ENCODE data around the gene COL20A1.
"Not testable (repeated sequence)": the region's sequence is repeated elsewhere in the genome, so short reads cannot be mapped to it uniquely, and the experiment has no call there.

COL20A1 gene

DNA sequence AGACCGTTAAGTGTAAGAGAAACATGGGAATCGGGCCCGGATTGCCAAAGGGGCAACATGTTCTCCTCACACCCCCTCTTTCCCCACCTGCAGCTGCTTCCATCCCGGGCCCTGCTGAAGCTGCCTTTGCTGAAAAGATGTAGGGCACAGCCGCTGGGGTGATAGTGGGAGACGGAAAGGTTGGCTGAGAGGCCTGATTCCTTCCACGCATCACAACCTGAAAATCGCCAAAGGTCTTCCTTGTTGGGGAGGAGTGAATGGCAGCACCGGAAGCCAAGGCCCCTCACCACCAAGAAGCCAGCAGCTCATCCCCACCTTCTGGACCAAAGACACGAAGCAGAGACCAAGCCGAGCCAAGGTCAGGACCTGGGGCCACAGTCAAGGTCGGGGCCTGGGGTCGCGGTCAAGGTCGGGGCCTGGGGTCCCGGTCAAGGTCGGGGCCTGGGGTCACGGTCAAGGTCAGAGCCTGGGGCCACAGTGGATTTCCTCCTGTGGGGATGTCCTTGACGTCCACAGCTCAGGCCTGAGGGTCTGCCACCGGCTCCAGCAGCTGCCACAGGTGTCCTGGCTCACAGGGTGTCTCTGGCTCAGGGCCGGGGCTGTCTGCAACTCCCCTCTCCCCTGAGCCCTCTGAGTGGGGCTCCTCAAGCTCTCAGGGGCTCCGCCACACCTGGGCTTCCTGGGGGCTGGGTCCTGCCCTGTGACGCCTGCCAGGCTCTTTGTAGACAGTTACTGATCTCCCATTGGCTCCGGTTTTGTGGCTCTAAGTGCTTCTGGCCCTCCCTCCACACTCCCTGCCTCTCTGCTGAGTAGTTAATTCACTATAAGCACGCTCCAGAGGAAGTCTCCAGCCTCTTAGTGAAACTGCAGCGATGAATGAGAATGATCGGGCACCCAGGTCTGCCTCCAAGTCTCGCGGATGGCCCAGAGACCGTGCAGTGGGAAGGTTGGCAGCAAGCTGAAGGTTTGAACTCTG, 73.7 kb downstream of the COL20A1 start:
- DNase-seq: no peak

DNA sequence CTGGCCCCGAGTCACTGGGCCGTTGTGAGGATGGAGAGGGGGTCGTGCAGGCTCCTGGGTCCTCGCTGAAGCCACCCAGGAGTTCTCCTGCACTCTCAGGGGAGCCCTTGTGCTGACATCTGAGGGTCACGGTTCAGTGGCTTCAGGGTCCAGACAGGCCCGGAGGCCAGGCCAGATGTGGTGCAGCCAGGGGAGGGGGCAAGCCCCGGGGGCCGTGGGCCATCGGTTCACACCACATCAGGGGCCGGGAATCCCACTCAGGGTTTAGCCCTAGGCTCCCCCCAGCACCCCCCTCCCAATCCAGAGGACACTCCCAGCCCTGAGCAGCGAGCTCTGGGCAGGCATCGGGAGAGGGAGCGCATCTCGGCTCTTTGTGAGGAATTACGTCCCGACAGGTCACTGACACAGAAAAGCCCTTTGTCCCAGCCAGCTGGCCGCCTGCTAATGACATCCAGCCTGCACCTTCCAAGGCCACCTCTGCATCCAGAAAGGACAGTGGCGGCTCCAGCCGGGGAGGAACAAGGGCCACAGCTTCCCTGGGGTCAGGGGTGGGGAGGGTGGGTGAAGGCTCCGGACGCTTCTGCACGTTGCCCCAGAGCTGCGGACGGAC, 74.6 kb downstream of the COL20A1 start:
- no peak for DNase-seq

DNA sequence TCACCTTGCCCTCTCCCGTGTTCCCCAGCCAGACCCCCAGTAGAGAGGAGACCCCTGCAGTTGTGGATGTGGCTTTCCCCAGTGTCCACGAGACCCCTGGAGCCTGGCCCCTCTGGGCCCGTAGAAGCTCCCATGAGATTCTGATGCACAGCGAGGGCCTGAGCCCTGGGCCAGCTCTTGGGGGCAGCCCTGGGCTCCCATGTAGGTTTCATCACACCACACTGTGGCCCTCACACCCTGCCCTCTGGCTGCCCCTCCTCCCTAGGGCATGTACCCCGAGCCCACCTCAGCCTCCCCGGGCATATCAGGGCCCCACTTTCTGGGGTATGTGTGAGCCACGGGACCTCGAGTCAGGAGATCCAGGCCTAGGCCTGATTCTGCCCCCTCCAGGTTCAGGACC, 75.2 kb downstream of the COL20A1 start:
- no peak for DNase-seq

DNA sequence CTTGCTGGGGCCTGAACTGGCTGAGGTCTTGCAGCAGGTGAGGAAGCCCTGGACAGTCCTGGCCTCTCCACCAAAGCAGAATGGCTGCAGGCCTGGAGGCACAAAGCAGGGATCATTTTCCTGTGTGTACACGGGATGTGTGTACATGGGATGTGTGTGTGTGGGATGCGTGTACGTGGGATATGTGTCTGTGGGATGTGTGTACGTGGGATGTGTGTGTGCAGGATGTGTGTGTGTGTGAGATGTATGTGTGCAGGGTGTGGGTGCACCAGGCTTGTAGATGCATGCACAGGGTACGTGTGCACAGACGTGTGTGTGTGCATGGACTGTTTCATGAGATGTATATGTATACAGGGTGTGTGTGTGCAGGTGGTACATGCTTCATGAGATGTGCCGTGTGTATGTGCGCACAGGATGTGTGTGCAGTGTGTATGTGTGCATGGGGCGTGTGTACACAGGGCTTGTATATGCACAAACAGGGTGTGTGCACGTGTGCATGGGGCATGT, 76.1 kb downstream of the COL20A1 start:
- no peak for DNase-seq

DNA sequence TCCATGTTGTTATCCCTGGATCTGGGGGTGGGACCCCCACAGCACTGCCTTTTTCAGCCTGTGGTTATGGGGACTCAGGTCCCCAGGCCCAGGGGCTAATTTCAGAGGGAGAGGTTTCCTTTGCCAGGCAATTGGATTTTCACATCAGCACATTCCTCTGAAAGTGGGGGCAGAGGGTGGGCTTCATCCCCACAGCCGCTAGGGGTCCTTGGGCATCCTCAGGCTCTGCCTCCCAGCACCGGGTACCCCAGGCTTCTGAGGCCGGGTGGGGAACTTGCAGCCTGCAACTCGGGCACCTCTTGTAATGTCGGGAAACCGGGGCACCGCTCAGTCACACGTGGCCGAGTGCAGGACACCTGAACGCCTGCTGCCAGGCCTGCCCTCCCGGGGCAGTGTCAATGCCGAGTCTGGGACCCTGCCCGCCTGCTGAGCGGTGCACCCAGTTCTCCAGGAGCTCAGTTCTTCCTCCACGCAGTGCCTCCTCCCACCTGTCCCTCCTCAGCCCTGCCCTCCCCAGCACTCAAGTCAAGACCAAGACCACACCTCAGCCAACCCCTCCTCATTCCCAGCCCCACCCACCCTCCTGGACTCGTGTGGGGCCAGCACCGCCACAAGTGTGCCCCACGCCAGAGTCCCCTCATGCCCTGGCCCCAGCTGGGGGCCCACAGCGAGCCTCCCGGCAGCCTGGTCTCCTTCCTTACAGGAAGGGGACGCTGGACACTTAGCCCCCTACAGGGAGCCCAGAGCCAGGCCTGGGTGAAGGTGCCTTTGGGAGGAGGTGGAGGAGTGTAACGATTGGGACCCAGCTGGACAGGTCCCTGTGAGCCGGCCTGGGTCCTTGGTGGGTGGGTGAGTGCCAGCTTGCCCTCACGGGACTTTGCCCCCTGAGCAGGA, 77.0 kb downstream of the COL20A1 start:
- DNase-seq: no peak

DNA sequence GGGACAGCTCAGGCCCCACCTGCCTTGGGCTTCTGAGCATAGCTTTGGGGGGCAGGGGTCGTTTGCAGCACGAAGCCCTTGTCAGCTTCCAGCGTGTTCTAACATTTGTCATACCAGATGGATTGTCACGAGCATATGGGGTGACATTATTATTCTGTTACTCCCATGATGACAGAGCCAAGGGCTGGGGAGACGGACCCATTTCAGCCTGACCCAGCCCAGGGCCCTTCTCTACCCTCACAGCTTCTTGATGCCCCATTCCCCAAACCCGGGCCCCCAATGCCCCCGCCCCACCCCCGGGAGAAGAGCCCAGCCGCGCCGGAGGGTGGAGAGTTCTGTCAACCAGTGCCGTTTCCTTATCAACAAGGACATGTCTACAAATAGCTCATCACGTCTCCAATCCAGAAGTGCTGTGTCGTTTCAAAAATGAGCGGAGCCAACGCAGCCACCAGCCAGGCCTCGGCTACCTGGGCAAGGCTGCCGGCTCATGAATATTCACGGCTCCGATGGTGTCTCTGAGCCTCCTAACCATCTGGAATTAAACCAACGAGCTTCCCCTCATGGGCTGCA, 77.7 kb downstream of the COL20A1 start:
- DNase-seq: no peak

DNA sequence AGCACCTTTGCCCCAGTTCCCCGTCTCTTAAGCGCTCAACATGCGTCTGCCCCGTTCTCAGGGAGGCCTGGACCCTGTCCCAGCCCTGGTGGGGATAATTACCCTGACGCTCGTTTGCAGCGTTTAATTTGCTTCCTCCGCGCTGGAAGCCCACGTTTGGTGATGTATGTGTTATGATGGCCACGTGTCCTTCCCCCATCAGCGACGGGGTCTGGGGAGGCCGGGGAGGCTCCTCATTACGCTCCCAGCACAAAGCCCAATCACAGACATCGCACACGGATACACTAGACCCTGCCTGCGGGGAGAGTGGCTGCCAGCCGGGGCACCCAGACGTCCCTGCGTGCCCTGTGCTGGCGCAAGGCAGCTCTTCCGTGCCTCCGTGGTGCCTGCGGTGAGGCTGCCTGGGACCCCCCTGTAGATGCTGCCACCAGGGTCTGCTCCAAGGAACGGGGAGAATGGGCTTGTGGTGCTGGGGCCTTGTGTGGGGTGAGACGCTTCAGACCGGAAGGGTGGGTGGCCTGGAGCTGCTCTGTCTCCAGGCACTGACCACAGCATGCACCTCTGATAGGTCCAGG, 78.4 kb downstream of the COL20A1 start:
- no peak for DNase-seq

DNA sequence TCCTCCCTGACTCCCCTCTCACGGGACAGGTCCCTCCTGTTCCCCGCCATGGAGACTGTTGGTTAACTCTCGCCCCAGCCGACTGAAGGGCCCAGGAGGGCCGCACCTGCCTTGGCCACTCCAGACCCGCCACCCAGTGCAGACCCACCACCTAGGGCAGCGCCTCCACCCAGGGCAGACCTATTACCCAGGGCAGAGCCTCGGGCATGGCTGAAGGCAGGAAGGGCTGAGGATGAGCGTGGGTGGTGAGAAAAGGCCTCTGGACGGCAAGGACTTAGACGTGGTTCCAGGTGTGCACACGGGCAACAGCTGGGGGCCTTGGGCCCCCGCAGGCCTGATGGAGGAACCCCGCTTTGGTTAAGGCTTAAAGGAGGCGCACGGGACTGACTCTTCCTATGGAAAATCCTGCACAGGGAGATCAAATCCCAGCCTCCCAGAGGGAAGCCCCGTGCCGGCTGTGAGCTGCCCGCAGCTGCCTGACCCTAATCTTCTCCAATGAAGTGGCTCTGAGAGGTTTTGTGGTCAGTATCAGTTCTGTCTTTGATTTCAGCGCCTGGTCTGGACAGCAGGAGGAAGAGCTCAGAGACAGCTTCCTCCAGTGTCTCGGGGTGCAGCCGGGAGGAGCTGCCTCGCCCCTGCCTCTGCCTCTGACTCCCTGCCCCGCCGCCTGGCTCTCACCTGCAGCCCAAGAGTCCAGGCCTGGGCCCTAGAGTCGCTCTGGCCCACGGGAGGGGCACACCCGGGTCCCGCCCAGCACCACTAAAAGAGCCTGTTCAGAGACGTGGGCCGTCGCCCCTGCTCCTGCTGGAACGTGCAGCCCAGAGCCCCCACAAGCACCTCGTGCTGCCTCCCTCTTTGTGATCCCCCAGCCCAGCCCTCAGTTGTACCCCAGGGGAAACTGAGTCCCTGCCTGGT, 80.2 kb downstream of the COL20A1 start:
- DNase-seq: no peak

DNA sequence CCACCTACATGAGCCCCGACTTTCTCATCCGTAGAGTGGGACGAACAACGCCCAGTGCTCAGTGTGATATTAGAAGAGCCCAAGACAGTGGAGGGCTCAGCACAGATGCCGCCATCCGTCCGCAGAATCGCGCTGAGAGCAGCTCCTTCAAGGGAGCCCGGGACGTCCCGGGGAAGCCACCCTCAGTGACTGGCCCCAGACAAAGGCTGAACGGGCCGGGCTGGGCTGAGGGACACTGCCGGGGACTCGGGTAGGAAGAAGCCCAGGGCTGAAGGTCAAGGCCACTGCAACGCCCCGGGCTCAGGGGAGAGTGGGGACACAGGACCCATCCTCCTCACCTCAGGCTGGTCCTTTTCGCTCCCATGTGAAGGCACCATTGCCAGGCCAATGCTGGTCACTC, 81.0 kb downstream of the COL20A1 start:
- DNase-seq: no peak

DNA sequence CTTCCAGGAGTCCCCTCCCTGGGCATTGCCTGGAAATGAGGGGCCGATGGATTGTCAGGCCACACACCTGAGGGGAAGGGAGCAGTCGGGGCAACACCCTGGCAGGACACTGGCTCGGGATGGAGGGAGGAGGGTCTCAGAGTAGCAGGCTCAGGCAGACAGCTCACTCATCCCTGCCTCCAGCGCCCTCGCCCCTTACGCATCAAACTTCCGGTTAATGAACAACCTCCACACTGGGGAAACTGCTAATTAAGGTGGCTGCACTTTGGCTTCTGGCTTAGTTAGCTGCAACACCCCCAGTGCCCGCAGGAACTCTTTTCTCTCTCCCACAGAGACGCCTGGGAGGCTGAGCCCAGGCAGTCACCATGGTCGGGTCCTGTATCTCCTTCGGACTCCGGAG, 81.5 kb downstream of the COL20A1 start:
- no peak for DNase-seq

DNA sequence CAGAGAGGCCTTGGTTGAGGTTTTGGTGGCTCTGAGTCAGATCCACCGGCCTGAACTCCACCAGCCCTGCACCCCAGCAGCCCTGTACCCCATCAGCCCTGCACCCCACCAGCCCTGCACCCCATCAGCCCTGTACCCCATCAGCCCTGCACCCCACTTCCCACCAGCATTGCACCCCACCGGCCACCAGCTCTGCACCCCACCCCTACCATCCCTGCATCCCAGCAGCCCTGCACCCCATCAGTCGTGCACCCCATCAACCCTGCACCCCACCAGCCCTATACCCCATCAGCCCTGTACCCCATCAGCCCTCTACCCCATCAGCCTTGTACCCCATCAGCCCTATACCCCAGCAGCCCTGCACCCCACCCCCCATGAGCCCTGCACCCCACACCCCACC, 82.5 kb downstream of the COL20A1 start:
- DNase-seq: no peak

DNA sequence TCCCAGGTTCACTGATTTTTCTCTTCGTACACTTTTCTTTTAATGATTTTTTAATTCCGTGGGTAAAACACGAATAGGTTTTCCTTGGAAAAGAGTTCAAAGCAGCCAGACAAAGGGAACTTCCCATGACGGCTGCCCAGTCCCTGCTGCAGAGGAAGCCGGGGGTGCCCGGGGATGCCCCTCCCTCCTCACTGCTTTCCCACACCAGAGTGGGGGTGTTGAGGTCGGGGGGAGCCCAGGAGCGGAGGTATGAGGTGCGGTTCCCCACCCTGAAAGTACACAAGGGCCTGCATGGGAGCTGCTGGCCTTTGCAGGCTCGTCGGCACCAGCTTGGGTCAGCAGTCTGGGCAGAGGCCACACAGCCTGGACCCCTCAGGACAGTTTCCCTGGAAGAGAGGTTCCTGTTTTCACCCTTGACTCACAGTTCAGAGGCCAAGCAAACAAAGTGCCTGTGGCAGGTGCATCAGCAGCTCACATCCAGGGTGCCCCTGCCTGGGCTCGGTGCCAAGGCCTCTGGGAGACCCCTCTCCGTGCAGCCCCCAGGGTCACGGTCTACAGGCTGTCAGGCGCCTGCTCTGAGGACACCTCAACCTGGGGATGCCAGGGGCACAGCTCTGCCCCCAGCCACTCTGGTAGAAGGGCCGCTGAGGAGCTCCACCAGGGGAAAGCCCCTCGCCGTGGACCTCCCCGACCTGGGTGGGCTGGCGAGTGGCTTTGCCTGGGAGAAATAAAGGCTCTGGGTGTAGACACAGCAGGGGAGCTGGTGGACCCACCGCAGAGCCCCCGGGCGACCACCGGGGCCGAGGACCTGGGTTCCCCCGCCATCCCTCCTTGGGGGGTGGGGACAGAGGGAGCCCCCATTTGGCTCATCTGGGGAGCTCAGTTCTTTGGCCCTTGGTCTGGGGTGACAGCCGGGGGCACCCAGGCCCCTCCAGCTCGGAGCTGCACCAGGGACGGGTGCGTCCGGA, 83.6 kb downstream of the COL20A1 start:
- DNase-seq: no peak

DNA sequence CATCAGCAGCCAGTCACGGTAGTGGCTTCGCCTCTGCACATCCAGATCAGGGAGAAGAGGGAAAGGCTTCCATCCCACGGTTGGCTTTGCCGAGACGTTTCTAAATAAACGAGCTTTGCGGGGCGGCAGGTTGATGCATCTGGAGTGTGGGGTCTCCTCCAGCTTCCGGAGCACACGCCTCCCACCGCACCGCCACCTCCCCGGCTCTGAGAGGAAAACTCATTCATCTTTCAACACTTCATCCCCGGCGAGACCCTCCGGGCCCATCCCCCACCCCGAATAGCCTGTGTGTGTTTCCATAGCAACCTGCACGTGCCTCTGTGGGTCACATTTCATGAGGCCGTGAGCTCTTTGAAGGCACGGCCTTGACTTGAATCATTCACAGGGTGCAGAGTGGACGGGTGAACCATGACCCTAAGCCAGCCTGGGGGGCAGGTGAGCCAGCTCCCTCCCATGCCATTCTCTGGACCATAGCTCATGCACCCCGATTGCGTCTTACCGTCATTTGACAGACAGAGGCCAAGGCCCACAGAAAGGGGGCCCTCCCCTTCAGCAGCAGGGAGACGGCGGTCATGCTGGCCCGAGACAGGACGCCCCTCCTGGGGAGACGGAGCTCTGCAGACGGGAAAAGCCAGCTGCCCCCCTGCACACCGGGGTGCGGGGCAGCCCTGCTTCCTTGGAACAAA, 84.4 kb downstream of the COL20A1 start:
- DNase-seq: no peak

DNA sequence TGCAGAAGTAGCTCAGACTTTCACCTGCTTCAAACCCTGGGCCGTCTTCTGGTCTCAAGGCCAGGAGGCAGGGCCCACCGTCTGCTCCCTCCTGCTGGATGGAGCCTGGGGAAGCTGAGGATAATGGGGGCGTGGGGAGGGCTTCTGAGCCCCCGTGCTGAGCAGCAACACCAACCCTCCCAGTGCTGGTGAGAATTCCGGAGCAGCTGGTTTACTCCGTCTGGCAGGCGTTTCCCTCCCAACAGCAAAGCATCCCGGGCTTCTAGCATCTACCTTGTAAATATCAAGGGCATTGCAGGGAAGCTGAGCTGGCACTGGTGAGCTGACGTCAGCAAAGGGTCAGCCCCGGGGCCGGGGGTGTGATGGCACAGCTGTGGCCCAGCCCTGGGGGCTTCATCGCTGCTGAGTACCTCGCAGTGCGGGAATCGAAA, 85.0 kb downstream of the COL20A1 start:
- DNase-seq: no peak

DNA sequence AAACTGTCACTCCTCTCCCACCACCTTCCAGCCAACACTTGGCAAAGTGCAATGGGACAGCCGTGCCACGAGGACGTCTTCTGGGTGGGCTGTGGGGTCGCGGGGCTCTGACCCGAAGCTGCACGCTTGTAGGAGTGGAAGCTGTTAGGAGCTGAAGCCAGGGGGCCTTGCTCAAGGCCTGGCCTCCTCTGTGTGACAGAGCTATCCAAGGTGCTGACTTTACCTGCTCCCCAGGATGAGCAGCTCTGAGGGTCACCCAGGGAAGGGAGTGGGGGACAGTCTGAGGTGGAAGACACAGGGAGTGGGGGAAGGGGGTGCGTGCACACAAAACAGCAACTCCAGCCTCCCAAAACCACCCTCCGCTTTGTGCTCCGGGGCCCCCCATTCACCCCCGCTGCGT, 85.6 kb downstream of the COL20A1 start:
- no peak for DNase-seq

DNA sequence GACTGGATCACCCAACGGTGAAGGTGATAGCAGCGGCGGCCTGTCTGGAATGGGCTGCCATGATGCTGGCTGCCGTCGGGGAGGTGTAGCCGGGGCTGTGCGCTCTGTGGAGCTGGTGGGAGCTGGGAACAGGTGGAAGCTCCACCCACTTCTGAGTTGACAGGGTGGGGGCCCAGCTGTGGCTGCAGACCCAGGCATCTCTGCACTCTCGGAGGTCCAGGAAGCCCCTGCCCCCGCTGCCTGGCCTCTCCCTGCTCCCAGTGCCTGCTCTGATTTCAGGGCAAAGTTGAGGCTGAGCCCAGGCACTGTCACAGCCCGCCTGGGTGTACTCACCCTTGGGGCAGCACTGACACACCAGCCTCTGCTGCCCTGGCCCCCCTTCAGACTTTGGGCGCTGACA, 86.3 kb downstream of the COL20A1 start:
- DNase-seq: no peak

DNA sequence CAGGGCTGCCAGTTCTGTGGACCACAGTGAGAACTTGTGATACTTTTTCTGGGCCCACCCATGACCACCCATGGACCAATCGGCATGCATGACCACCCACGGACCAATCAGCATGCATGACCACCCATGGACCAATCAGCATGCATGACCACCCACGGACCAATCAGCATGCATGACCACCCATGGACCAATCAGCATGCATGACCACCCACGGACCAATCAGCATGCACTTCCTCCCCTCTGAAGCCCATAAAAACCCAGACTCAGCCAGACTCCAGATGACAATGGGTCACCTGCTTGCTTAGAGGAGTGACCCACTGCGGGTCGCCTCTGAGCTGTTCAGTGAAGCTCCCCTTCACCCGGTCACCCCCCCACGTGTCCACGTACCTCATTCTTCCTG, 86.9 kb downstream of the COL20A1 start:
- not testable (repeated sequence) for DNase-seq

DNA sequence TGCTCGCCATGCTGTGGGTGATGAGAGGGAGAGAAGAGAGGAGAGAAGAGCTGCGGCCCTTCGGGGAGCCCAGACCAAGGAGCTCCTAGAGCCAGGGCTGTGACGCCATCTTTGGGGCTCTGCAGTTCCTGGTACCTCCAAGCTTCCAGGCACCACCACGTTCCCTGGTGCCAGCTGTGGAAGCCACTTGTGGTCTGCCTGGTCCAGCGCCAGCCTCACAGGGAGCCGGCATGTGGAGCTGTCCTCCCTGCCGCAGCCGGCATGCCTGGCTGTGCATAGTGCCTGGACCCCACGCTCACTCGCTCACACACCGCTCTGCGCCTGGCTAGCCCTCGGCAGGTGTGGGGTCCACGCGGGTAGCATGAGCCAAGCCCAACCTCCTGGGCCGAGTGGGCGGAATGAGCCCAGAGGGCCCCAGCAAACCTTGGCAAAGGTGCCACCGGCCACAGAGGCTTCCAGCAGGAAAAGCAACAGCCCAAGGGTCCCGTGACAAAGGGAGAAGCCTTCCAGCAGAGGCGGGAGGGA, 87.4 kb downstream of the COL20A1 start:
- DNase-seq: no peak

DNA sequence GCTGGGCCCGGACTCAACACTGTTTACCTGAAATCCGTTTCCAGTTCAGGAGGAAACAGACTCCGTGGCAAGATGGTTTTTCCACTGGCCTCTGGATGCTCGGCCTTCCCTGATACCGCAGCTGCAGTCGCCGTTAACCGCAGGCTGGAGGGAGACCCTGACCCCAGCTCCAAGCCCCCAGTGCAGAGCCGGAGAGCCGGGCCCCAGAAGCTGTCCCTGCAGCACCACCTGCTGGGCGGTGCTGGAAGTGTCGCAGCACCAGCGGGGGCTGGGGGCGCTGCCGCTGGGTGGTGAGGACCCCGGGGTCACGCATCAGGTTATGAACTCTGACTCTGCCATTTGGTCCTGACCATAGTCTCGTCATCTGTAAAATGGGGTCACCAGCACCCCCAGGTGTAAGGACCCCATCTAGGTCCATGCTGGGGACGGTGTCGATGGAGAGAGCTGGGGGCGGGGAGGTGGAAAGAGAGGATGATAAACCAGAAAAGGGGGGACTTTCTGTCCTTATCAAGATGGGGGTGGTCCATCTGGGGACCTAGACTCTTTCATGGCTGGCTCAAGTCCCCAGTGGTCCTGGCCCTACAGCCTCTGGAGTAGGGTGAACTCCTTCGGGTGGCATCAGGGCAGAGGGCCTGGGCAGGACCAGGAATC, 88.9 kb downstream of the COL20A1 start:
- DNase-seq: no peak
